CD4-positive, alpha-beta T cell treated with Interleukin-1 beta for 1 hour (primary cell): Measurements from ENCODE around the gene SIGLEC5.
A peak's percentile ranks its signal among the peaks of the same experiment; 100 is the strongest.

ENCODE experiments used
- DNase-seq, 2 donors: peaks; one replicate each; pipeline ENCODE4 v3.0.0-alpha.2; 2020 to 2022

The SIGLEC5 gene

DNA sequence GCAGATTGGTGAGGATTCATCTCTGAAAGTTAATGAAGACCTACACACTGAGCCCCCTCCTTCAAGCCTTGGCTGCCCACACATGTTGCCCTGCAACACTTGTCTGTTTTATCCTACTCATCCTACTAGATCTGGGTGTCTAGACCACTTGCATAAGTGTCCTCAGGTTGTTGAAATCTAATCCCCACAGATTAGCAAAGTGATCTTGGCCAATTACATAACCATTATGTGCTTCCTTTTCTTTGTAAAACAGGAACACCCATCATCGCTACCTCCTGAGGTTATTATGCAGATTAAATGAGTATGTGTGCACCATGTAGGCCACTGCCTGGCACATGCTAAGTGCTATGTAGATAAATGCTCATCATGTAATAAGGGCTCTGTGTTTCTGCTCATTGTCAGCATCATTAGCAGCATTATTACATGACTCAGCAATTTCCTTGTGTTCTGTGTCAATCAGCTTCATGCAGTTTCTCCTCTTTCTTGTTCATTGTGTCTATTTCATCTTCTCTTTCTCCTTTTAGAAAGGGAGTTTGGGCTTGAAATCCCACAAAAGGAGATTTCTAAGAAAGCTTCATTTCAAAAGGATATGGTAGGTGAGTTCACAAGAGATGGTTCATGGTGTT lies 44.0 kb downstream of the SIGLEC5 start:
- DNase-seq, result no peak

DNA sequence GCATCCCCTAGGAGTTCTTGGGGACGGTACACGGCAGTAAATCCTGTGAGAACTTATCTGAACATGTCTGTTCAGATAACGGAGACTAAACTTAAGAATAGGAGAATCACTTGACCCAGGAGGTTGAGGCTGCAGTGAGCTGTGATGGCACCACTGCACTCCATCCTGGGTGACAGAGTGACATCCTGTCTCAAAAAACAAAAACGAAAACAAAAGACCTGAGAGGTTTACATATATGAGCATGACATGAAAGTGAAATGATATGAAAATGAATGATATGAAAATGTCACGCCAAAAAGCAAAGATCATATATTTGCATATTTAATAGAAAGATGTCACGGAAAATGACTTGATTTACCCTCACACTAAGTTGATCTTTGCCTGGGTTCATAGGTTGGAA lies 53.4 kb downstream of the SIGLEC5 start:
- no peak for DNase-seq

DNA sequence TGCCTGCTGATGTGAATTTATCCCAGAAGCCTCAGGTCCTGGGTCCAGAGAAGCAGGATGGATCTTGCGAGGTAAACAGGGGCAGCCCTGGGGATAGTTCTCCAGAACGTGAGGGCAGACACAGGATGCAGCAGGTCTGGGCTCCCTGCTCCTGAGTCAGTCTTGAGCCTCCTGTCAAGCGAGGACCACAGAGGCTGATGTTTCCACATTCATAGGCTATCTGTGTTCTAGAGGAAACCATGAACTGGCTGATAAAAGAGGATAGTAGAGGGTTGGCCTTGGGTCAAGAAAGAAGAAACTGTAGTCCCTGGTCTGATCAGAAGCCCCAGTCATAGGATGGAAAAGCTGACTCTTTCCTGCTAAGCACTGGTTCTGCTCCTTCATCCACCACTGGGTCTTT lies 56.9 kb downstream of the SIGLEC5 start:
- DNase-seq, result no peak

DNA sequence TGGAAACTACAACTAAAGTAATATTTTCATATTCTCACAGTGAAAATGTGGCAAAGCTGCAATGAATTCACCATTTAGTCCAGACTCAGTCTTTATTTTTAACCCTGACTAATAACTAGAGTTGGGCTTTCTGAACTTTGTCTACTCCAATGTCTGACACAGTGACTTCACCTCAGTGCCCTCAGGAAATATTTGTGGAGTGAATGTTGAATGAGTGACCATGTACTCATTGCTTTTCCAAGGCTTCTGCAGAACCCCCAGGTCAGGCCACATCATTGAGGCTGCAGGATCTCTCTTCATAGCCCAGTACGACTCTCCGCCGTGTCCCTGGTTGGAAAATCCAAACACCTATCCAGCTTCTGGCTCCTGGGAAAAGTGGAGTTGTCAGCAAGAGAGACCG lies 57.3 kb downstream of the SIGLEC5 start:
- DNase-seq, result no peak

DNA sequence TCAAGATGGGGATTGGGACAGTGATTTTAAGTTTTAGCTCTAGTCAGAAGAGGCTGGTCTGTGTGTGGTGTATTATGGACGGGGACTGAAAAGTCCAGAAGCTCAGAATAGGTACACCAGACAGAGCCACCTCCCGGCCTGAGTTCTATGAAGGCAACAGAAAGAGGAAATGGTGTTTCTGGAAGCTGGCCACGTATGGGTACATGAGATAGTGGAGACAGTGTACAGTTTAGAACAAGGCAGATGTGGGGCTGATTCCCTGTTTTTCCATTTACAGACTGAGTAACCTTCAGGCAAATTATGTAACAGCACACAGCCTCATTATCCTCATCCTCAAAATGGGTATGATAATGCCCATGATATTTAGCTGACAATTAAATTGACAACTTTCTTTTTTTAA lies 57.8 kb downstream of the SIGLEC5 start:
- DNase-seq, result no peak

DNA sequence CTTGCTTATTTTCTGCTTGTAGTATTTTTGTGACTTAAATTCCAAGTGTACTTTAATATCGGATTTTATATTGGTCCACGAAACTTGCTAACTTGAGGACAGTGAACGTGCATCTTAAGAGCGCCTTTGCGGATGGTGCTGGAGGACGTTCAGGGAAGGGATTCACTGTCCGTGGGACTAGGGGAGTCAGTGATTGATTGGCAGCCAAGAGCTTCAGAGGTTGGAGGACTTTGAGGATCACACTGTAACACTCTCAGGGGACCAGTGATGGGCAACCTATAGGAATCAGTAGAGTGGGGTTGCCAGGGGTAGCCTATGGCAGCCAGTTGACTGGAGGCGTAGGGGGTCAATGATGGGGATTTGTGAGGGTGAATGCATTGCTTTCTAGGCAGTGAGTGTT lies 58.6 kb downstream of the SIGLEC5 start:
- no peak for DNase-seq

DNA sequence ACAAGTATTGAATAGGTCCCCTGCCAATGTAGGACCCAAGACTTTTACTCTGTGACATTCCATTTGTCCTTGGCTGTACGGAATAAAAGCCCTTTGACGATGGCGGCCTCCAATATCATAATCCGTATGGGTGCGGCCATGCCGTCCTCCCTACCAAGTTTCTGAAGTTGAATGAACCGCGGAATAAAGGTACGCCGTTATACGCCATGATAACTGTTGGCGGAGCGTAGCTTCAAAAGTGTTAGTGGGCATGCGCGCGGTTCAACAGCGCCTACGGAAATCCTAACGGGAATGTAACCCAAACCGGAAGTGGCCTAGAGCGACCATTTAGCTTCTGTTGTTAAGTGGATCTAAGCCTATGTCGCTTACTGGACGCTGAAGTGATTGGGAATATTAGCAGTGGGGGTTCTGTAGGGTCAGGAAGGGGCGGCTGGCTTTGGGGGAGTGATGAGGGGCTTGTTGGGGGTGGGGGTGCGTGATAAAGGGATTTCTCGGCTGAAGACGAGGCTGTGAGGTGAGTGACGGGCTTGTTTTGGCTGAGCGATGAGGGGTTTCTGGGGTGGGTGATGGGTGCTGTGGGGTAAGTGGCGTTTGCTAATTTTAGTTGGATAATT lies 59.1 kb downstream of the SIGLEC5 start, which contains the start of gene ZNF175:
ZNF175 (plus strand) TSS at position 322 of the 614 bp plus-strand sequence. CDS start 2,047 bp downstream, outside the sequence.
- DNase-seq, result peak; percentile 88 to 90

DNA sequence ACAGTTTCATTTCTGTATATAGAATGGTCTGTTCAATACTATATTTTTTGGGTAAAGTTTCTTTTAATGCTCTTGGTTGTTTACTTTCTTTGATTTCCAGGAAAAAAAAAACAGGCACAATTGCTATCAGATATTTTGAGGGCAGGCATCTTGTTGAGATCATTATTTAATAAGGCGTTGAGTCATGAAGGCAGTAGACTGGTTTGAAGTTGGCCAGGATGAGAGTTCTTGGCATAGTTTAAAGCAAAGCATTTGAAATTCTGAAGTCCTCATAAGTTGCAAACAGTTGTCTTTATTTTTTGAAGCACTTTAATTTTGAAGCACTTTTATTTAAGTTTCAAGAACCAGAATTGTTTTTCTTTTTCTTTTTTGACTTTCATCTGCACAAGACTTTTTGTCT lies 61.7 kb downstream of the SIGLEC5 start:
- DNase-seq, result no peak

DNA sequence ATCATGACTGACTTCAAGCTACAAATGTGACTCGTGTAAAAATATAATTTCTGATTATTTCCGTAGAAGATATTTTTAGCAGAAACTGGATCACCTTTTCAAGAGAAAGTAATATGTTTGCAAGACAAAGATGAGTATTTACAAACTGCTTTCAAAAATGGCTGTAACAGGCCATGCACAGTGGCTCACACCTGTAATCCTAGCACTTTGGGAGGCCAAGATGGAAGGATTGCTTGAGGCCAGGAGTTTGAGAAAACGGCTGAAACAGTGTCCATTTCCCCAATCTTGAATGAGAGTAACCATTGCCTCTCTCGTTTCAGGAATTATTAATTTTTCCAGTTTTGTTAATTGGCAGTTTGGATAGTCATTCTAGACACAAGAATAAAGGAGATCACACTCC lies 62.6 kb downstream of the SIGLEC5 start:
- no peak for DNase-seq

DNA sequence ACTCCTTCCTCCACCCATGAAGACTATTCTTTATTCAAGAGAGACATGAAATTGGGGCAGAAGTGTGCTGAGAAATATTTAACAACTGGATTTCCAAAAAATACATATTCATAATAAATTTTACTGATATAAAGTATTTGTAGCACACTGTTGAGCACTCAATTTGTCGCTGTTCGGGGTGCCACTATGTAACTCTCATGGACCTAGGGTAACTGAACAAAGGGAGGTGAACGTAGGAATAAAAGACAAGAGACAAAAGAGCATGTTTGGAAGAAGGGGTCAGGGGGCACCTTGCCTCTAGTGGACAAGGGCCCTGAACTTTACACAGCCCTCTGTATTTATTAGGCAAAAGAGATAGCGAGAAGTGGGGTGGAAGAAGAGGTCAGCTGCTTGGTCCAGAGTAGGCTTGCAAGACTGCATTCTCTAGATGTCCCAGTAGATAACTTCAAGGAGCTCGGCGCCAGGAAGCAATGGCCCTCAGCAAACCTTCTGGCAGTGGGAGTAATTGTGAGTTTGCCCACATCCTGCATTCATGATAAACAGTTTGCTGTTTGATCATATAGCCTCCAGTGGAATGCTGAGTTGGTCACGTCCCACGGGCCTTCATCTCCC lies 63.6 kb downstream of the SIGLEC5 start:
- DNase-seq, result no peak

DNA sequence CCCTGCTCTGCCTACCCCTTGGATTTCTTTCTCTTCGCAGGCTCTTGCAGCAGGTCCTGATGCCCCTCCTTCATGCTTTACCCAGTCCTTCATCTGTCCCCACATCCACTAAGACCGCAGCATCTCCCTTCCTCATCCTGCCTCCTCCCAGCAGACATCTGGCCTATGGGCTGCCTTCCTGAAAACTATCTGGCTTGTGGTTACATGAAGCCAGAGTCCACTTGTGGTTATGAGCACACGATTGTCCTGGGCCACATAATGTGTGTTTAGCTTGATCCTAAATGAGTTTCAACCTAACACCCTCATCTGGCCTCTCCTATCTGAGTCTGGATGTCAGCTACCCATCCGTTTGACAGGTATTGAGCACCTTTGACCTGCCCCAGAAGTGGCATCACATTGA lies 64.6 kb downstream of the SIGLEC5 start:
- no peak for DNase-seq

DNA sequence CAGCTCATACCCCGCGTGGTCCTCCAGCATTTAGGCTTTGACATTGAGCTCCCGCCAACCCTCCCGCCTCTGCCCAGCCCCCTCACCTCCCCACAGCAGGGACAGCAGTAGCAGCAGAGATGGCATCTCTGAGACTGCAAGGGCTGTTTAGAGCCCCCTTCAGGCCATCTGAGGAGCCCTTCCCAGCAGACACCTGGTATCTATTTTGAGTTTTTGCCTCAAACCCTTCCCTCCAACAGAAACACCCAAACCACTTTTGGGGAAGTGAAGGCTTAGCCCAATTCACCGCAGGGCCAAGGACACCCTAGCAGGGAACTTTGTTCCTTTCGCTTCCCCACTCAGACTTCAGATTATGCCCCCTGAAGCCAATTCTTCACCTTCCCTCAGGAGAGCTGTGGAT lies 65.4 kb downstream of the SIGLEC5 start:
- peak in 1 of 2 donors; percentile 12 for DNase-seq
